Measurements from ENCODE around the gene PSKH1. TPM values are rescaled to one million over a fixed set of nuclear protein-coding genes. Genes with fewer than 3 reads are reported as not detected.

Gene PSKH1
- total RNA-seq, 1 donor from 2014 or later, result 44.5 TPM

- Mint-ChIP-seq H3K27me3 (ENCODE audit: low read depth) (no peaks in the 10 kb centered on the region), H3K36me3 (peaks cover 7% of the 10 kb centered on the region), H3K27ac (no peak overlapping the region), H3K4me3 (no peak overlapping the region), H3K4me1 (peaks cover 15% of the 10 kb centered on the region), H3K9me3 (no peaks in the 10 kb centered on the region)
- no peak for TF ChIP-seq CTCF (IDR thresholded peaks at IDR 0.05; ENCODE audit: unreplicated experiment)
- no peak for DNase-seq (ENCODE audit: low spot score in 2 of 2, unreplicated experiment in 2 of 2)
These were observed 21.8 kb upstream of the PSKH1 start for GRCh38 chr16:67871256-67871655.

DNA sequence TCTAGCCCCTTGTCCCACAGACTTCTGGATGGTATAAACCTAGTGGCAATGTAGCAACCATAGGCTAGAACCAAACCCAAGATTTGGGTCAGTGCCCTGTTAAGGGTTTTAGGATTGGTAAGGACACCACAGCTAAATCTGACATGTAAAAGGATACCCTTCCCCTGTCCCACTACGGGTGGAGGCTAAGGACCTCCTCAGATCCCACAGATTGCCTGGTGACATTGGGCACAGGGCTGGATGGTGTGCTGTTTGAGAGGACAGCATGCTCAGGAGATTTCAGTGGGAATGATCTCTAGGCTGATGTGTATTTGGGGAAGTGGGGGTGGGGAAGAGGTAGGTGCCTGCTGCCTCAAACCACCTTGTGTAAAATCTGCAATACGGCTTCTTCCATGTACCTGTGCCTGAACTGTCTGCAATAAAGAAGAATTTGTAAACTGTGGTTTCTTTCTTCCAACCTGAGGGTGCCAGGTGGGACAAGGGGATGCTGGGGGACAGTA is 20.9 kb upstream of the PSKH1 start:
- no peak for DNase-seq (ENCODE audit: low spot score in 2 of 2, unreplicated experiment in 2 of 2)
- peak overlapping the region; percentile 94 for H3K4me3 Mint-ChIP-seq
- H3K27me3 Mint-ChIP-seq (ENCODE audit: low read depth), result no peaks in the 10 kb centered on the region
- H3K4me1 Mint-ChIP-seq, result peaks cover 15% of the 10 kb centered on the region
- no peaks in the 10 kb centered on the region for H3K9me3 Mint-ChIP-seq
- no peak for TF ChIP-seq CTCF (IDR thresholded peaks at IDR 0.05; ENCODE audit: unreplicated experiment)
- H3K27ac Mint-ChIP-seq, result peak overlapping the region; percentile 82
- H3K36me3 Mint-ChIP-seq, result peaks cover 7% of the 10 kb centered on the region

DNA sequence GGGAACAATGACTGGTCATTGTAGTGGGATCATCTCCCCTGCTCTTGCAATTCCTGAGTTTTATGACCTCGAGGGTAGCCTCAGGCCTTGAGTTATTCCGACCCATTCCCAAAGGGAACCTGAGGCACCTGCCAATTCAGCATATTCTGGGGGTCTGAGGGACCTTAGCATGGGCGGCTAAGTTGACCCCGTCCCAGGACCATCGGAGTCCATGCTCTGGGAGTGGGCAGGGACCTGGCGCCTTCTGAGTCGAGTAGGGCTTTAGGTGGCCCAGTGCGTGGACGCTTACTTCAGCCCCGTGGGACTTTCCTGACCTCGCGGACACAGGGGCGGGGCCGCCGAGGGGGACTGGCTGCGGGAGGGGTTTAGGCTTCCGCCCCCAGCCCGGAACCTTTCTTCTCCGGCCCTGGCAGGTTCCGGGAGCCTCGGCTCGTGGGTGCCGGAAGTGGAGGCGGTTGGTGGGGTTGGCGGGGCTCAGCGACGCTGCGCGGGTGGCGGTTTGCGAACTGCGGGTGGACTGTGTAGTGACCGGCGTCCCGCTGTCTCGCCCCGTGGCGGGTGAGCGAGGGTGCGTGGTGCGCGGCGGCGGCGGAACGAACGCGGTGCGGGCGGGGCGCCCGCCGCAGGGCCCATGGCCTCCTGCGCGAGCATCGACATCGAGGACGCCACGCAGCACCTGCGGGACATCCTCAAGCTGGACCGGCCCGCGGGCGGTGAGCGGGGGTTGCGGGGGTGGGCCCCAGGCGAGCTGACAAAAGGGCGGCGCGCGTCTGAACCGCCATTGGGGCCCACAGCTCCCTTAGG is 20.2 kb upstream of the PSKH1 start, which contains the start of gene EDC4:
EDC4 (plus strand) TSS at position 422 of the 804 bp plus-strand sequence; CDS start at position 632, 210 bp downstream.
- Mint-ChIP-seq H3K4me1 (peaks cover 15% of the 10 kb centered on the region), H3K36me3 (peaks cover 10% of the 10 kb centered on the region), H3K27me3 (ENCODE audit: low read depth) (no peaks in the 10 kb centered on the region), H3K4me3 (peak within 1 kb of the TSS; percentile 94), H3K9me3 (no peaks in the 10 kb centered on the region), H3K27ac (peak within 1 kb of the TSS; percentile 94)
- peak; percentile 41 to 76 for DNase-seq (ENCODE audit: low spot score in 2 of 2, unreplicated experiment in 2 of 2)
- TF ChIP-seq CTCF (IDR thresholded peaks at IDR 0.05; ENCODE audit: unreplicated experiment), result no peak

DNA sequence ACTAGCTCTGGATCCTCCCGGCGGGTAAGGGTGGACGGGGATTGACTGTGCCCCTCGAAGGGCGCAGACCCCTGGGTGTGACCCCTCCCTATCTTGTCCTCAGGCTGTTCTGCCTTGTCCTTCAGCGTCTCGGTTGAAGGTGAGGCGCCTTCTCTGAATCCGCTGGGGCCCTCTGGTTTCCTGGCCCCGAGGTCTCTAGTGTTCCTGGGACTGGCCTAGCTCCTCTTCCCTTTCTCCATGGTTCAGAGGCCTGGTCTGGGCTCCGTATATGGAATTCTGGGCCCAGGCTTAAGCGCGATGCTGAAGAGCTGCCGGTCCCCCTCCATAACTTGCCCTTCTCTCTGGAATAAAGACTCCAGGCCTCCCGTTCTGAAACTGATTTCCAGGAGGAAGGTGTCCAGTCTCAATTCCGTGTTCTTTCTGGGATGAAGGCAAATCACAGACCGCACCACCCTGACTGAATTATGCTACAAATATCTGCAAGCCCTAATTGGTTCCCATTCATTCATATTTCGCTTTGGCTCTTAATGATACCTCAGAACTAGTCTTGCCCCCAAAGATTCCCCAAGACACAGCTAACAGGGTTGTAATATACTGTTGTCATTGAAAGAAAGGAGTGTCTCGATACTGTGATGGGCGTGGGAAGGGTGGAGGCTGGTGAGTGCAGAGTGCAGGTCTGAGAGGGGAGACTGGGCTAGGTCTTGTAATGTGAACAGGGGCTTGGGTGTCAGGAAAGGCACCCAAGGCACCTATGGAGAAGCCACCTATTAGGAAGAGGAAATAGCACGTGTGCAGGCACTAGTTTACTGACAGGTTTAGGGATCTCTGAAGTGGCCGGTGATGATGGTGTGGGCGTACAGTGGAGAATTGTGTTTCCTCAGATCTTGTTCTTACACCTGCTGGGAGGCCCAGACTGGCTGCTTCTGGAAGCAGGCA is 19.4 kb upstream of the PSKH1 start:
- no peak for DNase-seq (ENCODE audit: low spot score in 2 of 2, unreplicated experiment in 2 of 2)
- Mint-ChIP-seq H3K36me3 (peaks cover 10% of the 10 kb centered on the region), H3K4me1 (peaks cover 15% of the 10 kb centered on the region), H3K27me3 (ENCODE audit: low read depth) (no peaks in the 10 kb centered on the region), H3K27ac (peak overlapping the region; percentile 94), H3K4me3 (peak overlapping the region; percentile 94), H3K9me3 (no peaks in the 10 kb centered on the region)
- no peak for TF ChIP-seq CTCF (IDR thresholded peaks at IDR 0.05; ENCODE audit: unreplicated experiment)

GRCh38 chr16:67874372-67874771 is 18.7 kb upstream of the PSKH1 start:
- TF ChIP-seq CTCF (IDR thresholded peaks at IDR 0.05; ENCODE audit: unreplicated experiment), result no peak
- Mint-ChIP-seq H3K27ac (peak overlapping the region; percentile 94), H3K4me1 (peaks cover 15% of the 10 kb centered on the region), H3K36me3 (peaks cover 14% of the 10 kb centered on the region), H3K4me3 (peak overlapping the region; percentile 94), H3K9me3 (no peaks in the 10 kb centered on the region), H3K27me3 (ENCODE audit: low read depth) (no peaks in the 10 kb centered on the region)
- DNase-seq (ENCODE audit: low spot score in 2 of 2, unreplicated experiment in 2 of 2), result no peak

Data from mesothelial cell of epicardium (in vitro differentiated cells).